ENCODE results near the gene TNFRSF9. TPM values are rescaled to one million over a fixed set of nuclear protein-coding genes. Genes with fewer than 3 reads are reported as not detected.

TNFRSF9 gene
- total and polyA plus RNA-seq, 12 donors: 0.03 to 3.1 (median 0.07) TPM; not detected in 7

- Histone ChIP-seq H3K4me1 (no peaks in the 10 kb centered on the region), H3K9me3 (peaks cover 0 to 24% (median 11%) of the 10 kb centered on the region in 11 donors), H3K36me3 (no peaks in the 10 kb centered on the region), H3K27me3 (peaks cover 0 to 7% (median 0%) of the 10 kb centered on the region in 7 donors), H3K27ac (no peak overlapping the region), H3K4me3 (no peak overlapping the region)
- intact Hi-C loops (cut with DNase I): no loop called here
- TF ChIP-seq, protein P1, sequence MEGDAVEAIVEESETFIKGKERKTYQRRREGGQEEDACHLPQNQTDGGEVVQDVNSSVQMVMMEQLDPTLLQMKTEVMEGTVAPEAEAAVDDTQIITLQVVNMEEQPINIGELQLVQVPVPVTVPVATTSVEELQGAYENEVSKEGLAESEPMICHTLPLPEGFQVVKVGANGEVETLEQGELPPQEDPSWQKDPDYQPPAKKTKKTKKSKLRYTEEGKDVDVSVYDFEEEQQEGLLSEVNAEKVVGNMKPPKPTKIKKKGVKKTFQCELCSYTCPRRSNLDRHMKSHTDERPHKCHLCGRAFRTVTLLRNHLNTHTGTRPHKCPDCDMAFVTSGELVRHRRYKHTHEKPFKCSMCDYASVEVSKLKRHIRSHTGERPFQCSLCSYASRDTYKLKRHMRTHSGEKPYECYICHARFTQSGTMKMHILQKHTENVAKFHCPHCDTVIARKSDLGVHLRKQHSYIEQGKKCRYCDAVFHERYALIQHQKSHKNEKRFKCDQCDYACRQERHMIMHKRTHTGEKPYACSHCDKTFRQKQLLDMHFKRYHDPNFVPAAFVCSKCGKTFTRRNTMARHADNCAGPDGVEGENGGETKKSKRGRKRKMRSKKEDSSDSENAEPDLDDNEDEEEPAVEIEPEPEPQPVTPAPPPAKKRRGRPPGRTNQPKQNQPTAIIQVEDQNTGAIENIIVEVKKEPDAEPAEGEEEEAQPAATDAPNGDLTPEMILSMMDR (IDR thresholded peaks at IDR 0.05): no peak
- 80 to 82% methylated on average over 11 of the region's 11 CpGs for WGBS, 2 donors
- DNase-seq: no peak
- ATAC-seq: no peak
Observed at GRCh38 chr1:7873801-7874795, 66.5 kb downstream of the TNFRSF9 start.

DNA sequence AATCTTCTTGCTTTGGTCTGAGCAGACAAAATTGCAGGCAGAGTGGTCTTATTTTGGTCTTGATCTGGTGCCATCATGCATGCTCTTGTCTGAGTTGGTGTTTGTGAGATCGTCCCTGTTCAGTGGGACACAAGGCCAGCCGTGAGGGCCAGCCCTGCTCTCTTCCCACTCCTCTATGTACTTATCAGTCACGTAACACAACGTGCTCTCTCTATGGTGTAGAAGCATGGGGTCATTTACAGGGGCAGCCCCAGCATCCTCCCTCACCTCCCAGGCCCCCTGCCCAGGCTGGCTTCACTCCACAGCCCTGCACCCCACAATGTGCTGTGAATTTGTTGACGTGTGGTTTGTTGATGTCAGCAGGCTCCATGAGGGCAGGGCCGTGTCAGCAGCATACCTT lies 69.5 kb downstream of the TNFRSF9 start:
- TF ChIP-seq, protein P1 (IDR thresholded peaks at IDR 0.05): no peak
- Histone ChIP-seq H3K9me3 (peaks cover 0 to 5% (median 0%) of the 10 kb centered on the region in 11 donors), H3K4me1 (no peaks in the 10 kb centered on the region), H3K27me3 (peaks cover 0 to 6% (median 0%) of the 10 kb centered on the region in 7 donors), H3K27ac (no peak overlapping the region), H3K4me3 (no peak overlapping the region), H3K36me3 (no peaks in the 10 kb centered on the region)
- DNase-seq (no peak), ATAC-seq (no peak)
- intact Hi-C loops (cut with DNase I): no loop called here
- WGBS, 2 donors: 63 to 66% methylated on average over 6 of the region's 6 CpGs

- Histone ChIP-seq H3K4me1 (no peaks in the 10 kb centered on the region), H3K4me3 (no peak overlapping the region), H3K27me3 (no peaks in the 10 kb centered on the region), H3K27ac (no peak overlapping the region), H3K9me3 (peaks cover 0 to 5% (median 0%) of the 10 kb centered on the region in 11 donors), H3K36me3 (no peaks in the 10 kb centered on the region)
- TF ChIP-seq, protein P1 (IDR thresholded peaks at IDR 0.05): no peak
- ATAC-seq (no peak), DNase-seq (no peak)
- intact Hi-C loops (cut with DNase I): no loop called here
- WGBS, 2 donors: 83 to 88% methylated on average over 16 of the region's 16 CpGs
Observed at GRCh38 chr1:7869136-7869920, 71.3 kb downstream of the TNFRSF9 start.

DNA sequence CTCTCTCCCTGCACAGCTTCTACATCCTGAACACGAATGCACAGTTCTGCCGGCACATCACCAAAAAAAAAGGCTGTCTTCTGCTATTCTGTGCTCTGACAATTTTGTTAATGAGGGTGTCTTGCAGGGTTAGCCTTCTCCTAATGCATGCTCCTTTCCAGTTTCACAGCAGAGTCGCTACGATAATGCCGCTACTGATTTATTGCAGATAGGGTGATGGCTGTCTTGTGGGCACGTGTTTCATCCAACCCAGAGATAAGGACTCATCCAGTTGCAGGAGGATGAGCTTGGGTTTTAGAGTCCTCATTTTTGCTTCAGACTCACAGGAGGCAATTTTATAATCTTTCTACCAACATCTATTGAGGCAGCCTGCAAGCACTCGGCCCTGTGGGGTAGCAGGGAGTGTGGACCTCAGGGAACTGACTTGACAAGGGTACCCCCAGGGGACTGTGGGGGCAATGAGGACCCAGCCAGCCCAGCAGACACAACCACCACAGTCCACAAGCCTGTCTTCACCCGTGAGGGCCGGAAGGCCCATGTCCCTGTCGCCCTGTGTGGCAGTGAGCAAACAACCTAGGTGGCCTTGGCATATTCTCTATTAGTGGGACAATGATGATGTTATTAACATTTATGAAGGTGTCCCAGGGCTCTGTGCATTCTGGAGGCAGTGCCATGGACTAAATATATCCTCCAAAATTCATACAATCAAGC lies 72.4 kb downstream of the TNFRSF9 start:
- peaks cover 0 to 5% (median 0%) of the 10 kb centered on the region in 11 donors for H3K9me3 ChIP-seq
- no peaks in the 10 kb centered on the region for H3K27me3 ChIP-seq
- intact Hi-C loops (cut with DNase I): no loop called here
- DNase-seq: no peak
- no peaks in the 10 kb centered on the region for H3K4me1 ChIP-seq
- no peak overlapping the region for H3K27ac ChIP-seq
- H3K36me3 ChIP-seq: no peaks in the 10 kb centered on the region
- H3K4me3 ChIP-seq: no peak overlapping the region
- no peak for ATAC-seq
- TF ChIP-seq, protein P1 (IDR thresholded peaks at IDR 0.05): no peak
- 78 to 80% methylated on average over 10 of the region's 10 CpGs for WGBS, 2 donors
